ELR (cell line): ENCODE measurements around the gene BTBD16.

Source experiments
- DNase-seq: peaks from one replicate; pipeline ENCODE4 v3.0.0-alpha.2; 2015; ENCODE audit warnings: low read depth

The BTBD16 gene

GRCh38 chr10:122294511-122295450, 23.7 kb downstream of the BTBD16 start:
- DNase-seq, result no peak

GRCh38 chr10:122295451-122295809, 24.3 kb downstream of the BTBD16 start:
- no peak for DNase-seq

DNA sequence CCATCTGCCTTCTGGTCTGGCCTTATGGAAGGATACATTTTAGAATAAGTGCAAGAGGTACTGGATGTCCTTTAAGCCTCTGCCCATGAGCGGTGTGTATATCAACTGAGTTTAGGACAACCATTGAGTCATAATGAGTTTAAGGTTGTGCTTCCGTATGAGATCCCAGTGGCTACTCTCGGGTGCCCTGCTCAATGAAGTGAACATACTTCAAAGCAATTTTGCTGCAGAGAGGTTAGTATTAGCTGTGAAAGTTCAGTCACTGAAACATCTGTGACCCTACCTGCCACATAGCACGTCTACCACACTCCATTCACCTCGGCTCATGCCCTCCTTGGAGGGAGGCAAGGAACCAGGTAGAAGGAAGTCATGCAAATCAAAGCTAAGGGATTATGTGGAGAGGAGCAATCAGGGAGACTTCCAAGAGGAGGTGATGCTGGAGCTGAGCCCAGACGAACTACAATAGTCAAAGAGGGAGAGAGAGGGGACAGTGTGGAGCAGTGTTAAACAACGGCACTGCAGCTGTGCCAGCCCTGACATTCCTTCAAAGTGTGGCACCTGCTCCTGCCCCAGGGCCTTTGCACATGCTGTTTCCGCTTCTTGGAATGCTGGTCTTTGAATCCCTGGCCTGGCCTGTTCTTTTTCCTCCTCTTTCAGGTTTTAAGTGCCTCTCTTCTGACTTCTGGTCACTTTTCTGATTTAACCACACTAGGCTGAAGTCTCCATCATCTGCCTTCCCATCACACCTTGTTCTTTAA, 25.4 kb downstream of the BTBD16 start:
- DNase-seq, result no peak

- DNase-seq, result no peak
These were observed 26.5 kb downstream of the BTBD16 start for GRCh38 chr10:122297583-122297982.

GRCh38 chr10:122298206-122298597, 27.1 kb downstream of the BTBD16 start:
- DNase-seq, result no peak

DNA sequence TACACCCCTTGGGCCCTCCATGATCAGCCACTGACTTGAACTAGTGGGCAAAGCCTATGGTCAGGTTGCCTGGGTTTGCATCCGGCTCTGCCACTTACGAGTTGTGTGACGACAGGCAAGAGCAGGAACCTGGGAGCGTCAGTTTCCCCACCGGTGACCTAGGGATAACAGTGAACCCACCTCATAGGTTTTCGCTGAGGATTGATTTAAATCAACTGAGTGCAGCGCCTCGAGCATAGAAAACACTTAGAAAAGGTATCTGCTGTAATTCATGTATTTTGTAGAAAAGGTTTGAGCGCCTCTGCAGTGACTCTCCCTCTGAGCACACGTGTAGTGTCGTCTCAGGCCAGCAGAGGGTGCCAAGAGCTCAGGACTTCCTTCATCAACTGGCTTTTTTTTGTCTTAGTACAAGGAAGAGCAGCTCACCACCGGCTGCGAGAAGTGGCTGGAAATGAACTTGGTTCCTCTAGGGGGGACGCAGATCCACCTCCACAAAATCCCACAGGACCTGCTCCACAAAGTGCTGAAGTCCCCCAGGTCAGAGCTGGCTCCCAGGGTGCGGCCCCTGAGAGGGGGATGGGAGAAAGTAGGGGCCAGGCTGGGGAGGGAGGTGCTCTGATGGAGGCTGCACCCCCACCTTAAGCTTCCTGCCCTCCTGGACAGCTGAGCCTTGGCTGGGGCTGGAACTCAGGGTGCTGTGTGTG, 27.7 kb downstream of the BTBD16 start:
- peak; percentile 82 for DNase-seq

- no peak for DNase-seq
These were observed 28.5 kb downstream of the BTBD16 start for GRCh38 chr10:122299423-122300075.

- peak; percentile 58 for DNase-seq
These were observed 30.1 kb downstream of the BTBD16 start for GRCh38 chr10:122301055-122301810.

GRCh38 chr10:122301811-122302115, 30.7 kb downstream of the BTBD16 start:
- DNase-seq, result no peak

- no peak for DNase-seq
These were observed 31.2 kb downstream of the BTBD16 start for GRCh38 chr10:122302315-122302714.

GRCh38 chr10:122303271-122304053, 32.4 kb downstream of the BTBD16 start:
- no peak for DNase-seq

GRCh38 chr10:122304054-122304579, 33.0 kb downstream of the BTBD16 start:
- DNase-seq, result no peak

- no peak for DNase-seq
These were observed 35.2 kb downstream of the BTBD16 start for GRCh38 chr10:122306282-122306681.

DNA sequence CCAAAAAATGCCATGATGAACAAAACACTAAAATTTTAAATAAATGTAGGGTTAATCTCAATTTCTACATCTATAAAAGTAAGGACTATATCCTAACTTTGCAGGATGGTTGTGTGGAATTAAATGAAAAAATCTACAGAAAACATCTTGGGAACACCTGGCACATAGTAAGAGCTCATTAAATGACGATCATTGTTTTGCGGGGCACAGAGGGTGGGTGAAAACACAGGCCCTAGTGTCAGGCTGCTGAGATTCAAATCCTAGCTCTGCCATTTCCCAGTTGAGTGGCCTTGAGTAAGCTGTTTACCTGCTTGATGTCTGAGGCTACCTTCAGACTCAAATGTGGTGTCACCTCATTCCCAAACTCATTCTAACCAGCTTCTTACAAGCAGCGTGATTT, 35.6 kb downstream of the BTBD16 start:
- DNase-seq, result no peak

GRCh38 chr10:122307669-122308416, 36.7 kb downstream of the BTBD16 start:
- DNase-seq, result peak; percentile 87

- no peak for DNase-seq
These were observed 37.5 kb downstream of the BTBD16 start for GRCh38 chr10:122308417-122309141.

GRCh38 chr10:122310311-122311050, 39.4 kb downstream of the BTBD16 start:
- DNase-seq, result no peak

- DNase-seq, result no peak
These were observed 39.9 kb downstream of the BTBD16 start for GRCh38 chr10:122311051-122311410.
